ENCODE measurements around the gene EGFL8.

The EGFL8 gene

DNA sequence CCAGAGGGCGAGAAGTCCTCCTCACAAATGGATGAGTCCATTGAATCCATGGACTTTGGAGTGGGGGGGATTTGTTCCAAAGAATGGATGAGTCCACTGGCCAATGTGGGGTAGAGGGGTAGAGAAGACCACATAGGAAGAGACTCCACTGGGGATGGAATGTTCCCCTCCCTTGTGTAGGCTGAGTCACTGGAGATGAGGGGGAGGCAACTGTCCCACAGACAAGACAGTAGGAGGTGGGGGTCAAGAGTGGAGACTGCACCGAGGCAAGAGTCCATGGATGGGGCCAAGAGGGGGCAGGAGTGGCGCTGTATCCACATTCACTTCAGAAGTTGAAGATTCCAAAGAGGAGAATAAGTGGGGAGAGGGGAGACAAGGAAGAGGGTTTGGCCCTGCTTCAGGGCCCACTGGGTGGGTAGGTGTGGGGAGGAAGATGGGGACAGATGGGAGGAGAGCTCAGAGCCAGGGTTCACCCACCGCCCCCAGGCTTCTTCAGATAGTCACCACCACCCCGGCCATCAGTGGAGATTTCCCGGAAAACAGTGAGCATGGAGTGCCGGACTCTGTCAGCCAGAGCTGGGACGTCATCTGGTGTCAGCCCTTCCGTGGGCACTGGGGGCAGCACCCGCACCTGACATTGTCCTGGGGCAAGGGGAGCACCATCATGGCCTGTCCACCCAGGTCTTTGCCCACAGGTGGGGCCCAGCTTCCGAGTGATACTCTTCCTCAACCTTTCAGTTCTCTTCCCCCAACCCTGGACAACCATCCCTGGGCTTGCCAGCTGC is 4.6 kb downstream of the EGFL8 start:
- no peak for DNase-seq

DNA sequence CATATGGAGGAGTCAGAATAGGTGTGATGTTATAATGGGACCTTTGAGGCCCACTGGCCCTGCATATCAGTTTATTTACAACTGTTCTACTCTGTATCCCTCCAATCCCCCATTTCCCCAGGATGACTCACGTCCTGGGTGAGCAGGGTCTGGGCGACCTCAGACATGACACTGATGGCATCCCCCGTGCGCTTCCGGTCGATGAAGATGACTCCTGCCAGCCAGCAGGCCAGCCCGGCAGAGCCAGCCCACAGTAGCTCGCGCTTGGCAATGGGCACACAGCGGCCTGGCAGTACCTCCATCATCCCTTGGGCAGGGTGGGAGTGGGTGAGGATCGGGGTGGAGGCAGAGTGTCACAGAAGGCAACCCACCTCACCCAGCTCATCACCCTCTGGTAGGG is 5.9 kb downstream of the EGFL8 start:
- DNase-seq, result no peak

DNA sequence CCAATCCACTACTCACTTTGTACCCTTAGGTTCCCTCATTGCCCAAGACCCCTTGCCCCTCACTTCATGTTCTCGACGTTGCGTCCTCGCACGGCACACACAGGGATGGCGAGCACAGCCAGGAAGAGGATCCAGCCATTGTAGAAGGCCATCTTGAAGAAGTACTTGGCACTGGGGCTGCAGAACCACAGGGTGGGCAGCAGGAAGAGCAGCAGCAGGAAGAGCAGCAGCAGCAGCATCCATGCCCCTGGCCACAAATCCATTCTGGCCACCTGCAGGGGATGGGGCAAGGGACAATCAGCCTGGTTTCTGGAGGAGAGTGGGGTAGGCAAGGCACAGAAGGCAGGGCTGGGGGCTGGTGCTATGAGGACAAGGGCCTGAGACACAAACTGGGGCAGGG is 6.8 kb downstream of the EGFL8 start:
- DNase-seq, result no peak

DNA sequence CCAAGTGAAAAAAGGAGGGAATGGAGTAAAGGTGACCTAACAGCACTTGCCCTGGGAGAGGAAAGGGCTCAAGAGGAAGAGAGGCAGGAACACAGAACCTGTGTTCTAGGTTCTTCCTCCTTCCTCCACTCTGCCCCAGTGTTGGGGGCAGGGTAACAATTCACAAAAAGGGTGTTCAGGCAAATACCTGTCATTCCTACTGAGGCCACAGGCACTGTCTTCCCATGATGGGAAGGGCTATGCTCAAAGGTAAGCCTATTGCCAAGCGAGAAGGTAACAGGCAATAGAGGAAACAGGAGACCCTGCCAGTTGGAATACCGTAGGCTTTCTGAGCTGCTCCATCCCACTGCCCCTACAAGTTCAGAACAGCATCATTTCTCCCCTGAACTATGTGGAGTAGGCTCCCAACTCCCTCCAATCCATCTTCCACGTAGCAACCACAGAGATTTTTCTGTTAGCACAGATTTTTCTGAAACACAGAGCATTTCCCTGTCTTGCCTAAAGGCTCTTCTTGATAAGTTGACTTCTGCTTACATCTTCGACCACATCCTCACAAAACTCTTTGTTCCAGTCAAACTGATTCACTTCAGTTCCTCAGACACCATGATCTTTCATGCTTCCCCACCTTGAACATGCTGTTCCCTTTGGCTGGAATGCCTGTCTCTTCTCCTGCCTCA is 8.8 kb downstream of the EGFL8 start:
- DNase-seq, result no peak

DNA sequence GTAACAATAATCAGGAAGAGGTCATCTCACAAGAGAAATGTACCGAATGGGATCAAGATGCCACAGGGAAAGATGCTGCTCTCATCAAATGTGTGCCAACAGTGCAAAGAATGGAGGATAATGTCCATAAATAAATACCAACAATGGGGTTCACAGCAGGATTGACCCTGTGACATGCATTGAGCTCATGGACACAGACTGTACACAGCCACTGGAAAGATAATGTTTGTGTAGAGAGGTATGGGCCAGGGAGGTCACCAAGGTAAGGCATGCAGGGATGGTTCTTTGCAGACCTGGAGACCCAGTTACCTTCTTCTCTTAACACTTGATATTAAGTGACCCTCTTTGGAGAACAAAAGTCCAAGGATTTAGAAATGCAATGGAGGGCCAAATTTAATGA is 10.0 kb downstream of the EGFL8 start:
- DNase-seq, result no peak

DNA sequence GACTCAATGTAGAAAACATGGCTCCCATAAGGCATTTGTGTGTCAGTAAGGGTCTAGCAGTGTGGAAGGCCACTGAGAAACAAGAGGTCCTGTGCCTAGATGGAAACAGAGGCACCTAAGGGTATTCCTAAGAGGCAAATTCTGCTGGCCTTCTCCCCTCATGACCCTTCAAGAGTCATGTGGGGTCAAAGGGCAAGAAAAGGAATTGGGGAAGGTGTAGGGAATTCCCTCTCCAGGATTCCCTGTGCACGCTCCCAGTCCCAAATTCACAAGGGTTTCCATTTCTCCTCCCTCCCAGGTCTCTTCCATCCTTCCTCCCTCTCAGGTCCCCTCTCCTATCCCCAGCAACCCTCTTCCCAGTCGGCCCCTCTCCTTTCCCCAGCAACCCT is 10.9 kb downstream of the EGFL8 start:
- no peak for DNase-seq

DNA sequence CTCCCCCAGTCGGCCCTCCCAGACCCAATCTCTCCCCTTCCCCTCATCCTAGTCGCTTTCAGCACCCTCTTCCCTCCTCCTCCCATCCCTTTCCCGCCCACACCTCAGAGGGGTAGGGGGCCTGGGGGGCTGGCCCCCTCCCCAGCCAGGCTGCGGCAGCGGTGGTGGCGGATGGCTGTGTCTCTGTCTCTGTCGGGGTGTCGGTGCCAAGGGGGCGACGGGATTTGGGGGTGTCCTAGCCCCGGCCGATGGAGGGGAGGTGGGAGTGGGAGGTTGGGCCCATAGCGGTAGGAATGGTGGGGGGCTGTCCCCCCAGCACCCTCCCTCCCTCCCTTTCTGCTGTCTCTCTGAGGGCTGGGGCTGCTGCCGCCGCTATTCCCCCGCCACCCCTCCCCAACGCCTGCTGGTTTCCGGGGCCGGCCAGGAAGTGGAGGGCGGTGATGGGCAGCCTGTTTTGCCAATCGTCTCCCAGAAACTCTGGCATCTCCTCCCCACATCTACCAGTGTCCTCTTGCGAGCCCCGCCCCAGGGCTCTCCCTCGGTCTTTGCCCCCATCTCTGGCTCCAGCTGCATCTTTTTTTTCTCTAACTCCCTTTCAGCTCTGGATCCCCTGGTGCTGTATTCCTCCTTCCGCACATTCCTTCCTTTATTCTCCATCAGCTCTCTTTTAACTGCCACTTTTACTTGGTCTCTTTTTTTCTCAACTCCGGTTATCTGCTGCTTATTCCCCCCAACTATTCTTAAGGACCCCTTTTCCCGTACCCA is 11.5 kb downstream of the EGFL8 start, which contains the start of gene AGPAT1:
AGPAT1 (minus strand) TSS at position 374 of the 765 bp plus-strand sequence. CDS start 4,588 bp downstream, outside the sequence.
- DNase-seq, result peak; percentile 91

DNA sequence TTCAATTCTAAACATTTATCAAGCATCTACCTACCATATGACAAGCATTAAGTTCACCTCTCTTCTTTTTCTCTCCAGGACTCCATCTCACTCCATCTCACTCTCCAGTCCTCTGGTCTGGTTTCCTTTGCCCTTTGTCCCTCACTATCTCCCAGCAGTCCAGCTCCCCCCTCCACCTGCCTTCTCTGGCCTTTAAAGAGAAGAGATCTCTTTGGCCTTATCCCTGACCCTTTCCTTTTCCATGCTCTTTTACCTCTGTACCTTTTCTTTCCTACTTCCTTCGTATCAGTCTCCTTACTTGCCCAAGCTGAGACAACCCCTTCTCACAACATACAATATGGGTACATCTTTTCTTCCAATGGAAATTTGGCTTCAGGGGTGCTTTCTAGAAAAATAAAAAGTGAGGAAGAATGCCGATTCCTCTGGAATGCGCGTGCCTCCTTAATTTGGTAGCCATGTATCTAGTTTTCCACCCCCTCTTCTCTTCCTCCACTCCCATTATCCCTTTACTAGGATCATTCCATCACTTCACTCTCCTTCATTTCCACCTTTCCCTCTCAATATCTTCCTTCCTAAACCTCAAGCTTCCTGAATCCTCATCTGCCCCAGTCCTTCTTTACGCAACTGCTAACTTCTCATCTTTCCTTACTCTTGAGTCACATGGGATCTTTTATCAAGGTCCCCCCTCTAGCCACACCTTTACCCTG is 12.2 kb downstream of the EGFL8 start:
- DNase-seq, result peak; percentile 54

DNA sequence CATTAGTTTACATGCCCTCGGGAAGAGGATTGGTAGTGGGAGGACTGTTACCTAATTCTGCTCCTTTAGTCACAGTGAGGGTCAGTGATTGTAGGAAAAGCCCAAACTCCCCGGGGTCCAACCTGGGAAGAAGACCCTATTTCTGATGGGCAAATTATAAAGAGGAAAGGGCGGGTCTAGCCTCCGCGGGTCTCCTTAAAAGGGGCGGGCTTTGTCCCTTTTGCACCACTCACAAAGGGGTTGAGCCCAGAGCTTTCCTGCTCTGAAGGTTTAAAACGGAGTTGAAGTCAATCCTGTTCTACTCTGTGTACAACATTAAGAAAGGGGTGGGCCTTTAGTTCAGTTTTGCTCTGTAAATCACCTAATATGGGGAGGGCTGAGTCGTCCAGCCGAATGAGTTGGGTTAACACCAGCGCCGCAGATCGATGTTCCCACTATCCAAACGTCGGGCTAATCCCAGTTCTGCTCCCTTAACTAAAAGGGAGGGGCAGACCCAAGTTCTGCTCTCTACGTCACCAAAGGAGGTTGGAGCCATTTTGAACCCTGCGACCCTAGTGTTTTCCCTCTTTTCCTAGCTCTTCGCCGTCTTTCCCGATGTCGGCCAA is 12.9 kb downstream of the EGFL8 start:
- DNase-seq, result peak; percentile 81

DNA sequence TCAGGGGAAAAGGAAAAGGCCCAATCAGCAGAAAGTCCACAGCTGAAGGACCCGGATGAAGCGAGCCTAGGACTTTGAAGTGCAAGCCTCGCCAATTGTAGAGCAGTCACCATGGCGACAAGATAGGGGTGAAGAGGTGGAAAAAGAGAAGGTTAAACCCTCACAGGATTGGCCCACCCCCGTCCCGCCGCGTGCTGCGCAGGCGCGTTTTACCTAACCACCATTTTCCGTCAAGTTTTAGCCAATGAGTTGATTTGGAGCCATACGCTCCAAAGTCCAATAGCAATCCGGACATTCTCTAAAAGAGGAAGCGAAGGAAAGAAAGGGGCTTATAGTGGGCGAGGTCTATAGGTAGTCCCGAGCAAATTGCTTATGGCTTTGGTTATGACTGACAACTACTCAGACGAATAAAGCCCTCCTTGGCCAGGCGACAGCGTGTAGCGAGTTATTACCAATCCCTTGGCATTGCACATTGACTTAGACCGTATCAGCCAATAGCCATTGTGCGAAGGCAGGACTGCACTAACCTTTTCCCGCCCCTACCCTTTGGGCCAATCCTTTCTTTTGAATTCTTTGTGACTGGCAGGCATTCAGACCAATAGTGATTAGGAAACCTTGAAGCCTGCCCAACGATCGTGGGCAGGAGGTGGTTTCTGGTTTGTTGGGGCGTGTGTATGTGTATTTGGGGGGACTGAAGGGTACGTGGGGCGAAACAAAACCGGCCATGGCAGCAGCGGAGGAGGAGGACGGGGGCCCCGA is 13.6 kb downstream of the EGFL8 start, which contains the start of gene RNF5:
RNF5 (plus strand) TSS at position 618 of the 759 bp plus-strand sequence; CDS start at position 725, 107 bp downstream.
- DNase-seq, result peak; percentile 99

DNA sequence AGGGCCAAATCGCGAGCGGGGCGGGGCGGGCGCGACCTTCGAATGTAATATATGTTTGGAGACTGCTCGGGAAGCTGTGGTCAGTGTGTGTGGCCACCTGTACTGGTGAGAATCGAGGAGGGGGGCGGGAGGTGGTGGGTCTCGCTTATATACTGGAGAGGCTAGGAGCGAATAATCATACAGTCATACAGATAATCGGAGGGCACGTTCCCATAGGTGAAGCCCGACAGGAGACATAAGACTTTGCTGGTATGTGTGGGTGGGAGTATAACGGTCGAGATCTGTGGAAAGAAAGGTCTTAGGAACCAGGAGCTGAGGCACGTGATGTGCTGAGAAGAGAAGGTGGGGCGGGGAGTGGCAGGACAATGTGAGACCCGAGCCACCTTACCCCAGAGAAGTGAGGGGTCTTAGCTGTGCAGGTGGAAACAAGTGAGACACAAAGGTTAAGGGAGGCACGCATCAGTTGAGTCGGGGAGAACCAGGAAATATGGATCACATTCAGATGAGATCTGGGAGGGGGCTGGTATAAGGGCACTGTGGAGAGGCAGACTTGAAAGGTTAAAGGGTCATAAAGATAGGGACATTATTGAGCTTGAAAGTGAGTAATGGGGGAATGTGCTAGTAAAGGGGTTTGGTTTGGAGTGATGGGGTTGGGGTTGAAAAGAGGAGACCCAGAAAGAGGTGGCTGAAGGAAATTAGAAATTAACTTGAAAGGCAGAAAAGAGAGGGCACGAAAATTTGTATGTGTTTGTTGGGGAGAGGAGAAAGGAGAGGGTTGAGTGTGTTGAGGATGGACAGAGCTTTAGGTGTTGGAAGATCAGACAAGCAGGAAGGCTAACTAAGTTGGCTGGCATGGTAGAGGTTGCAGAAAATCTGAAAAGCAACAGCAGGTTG is 14.4 kb downstream of the EGFL8 start:
- no peak for DNase-seq

DNA sequence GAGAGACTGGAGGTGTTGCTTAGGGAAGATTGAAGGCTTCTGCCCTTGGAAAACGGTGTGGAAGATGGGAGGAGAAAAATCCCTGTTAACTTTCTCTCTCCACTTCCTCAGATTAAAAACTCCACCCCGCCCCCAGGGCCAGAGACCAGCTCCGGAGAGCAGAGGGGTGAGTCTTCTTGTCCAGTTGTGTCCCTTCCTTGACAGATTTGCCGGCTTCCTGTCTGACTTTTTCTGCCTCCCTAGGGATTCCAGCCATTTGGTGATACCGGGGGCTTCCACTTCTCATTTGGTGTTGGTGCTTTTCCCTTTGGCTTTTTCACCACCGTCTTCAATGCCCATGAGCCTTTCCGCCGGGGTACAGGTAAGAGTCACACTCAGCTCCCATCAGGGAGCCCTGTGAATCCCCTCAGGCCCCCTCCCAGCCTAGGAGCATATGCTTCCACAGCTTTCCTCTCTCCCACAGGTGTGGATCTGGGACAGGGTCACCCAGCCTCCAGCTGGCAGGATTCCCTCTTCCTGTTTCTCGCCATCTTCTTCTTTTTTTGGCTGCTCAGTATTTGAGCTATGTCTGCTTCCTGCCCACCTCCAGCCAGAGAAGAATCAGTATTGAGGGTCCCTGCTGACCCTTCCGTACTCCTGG is 15.5 kb downstream of the EGFL8 start:
- DNase-seq, result no peak

DNA sequence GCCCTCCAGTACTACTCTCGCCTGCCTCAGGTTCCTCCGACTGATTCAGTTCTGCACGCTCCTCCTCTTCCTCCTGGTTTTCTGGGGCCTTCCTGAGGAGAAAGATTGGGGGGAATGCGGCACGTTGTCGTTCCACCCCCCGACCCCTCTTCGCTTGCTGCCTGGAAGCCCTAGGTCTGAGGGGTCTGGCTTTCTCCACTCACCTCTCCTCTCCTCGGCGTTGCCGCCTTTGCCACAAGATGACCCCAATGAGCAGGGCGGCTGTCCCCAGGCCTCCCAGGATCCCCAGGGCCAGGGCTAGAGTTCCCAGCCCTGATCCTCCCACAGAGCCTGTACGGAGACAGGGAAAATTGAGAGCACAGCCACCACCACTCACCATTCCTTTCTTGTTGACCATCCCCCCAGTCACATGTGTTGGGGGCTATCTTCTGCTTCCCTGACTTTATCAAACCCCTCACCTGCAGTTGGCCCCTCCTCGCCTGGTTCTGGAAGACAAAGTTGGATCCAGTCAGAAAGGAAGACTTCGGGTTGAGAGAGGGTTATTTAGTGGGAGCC is 16.8 kb downstream of the EGFL8 start:
- no peak for DNase-seq

DNA sequence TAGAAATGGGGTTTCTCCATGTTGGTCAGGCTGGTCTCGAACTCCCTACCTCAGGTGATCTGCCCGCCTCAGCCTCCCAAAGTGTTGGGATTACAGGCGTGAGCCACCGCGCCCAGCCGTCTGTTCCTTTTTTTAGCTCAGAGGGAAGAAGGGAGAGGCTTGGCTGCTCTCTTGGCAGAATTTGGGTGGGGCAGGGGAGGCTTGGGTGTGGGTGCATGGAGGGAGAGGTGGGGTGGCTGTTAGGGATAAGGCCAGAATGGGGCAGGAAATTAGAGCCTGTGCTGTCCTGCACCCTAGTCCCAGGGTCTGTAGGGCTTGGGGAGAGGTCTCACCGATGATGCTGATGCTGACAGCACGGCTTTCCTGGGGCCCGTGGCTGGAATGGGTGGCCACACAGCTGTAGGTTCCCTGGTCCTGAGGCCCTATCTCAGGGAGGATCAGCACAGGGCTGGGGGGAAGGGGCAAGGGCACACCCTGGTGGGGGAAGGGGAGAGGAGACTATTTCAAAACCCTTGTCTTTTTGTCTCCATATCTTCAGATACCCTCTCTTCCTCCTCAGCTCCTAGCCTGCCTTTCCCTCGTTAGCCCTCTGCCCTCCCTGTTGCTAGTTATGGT is 17.6 kb downstream of the EGFL8 start:
- no peak for DNase-seq

DNA sequence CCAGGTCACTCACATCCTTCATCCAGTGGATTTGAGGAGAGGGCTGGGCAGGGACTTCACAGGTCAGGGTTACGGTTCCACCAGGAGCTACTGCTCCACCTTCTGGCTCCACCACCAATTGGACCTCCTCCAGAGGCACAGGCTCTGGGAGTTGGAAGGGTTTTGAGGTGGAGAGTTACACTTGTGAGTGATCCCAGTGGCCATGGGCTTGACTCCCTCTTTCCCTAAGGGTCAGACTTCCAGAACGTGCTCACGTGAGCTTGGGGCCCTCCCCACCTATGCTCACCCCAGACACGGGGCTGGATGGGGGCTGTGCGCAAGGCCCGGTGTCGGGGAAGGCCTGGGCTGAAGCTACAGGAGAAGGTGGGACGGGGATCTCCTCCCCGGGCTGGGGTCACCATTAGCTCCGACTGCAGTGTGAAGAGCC is 18.2 kb downstream of the EGFL8 start:
- DNase-seq, result no peak

DNA sequence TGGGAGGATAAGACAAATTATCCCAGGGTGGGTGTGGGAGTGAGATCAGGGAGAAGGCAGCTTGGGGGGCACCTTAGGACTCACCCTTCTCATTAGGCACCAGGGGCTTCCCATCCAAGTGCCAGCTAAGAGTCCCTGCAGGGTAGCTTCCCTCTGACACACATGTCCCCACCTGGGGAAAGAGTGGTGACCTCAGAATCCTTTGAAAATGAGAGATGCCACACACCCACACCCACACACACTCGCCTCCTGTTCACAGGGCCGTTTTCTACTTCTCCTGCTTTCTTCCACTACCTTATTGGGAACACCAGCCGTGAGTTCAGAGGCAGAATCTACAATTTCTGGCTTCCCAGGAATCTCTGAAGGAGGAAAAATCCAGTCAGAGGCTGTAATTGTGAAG is 18.6 kb downstream of the EGFL8 start:
- no peak for DNase-seq

DNA sequence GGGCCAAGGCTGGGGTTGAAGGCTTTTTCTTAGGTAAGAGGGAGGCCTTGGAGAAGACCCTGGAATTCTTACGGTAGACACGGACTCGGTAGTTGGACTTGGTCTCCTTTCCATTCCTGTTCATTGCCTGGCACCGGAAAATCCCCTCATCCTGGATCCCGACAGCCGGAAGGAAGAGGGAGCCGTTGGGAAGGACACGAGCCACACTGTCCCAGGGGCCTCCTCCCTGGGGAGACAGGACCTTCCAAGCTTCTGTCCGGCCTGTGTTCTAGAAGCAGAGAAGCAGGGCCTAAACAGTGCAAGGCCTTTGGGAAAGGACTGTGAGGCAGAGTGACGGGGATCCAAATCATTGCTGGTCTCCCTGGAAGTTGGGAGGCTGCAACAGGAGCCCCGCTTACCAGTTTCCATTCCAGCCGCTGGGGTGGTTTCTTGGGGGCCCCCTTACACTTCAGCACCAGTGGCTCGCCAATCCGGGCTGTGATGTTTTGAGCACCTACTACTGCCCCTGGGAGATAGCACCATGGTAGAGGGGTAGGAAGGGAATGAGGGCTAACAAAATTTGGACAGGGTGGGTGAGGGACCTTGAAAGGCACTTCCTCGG is 19.2 kb downstream of the EGFL8 start:
- no peak for DNase-seq

DNA sequence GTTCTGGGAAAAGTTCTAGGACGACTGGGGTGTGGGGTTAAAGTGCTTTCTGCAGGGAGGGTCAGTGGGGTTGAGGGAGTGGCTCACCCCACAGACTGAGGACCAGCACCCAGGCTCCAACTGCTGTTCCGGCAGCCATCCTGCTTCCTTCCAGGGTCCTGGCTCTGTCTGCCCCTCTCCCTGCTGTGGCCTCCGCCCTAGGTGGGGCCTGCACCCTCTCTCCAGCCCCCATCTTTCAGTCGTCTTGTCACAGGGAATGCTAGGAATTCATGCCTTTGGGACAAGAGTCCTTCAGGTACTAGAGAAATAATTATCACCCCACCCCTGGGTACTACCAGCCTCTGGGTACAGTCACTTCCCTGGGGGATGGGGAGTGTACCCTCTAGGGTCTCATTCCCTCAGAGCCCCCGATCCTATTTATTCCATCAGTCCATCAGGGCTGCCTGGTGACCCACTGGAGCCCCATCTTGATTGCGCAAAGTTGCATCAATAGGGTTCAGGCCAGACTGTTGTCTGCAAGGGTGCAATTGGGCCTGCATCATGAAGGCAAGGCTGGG is 19.8 kb downstream of the EGFL8 start, which contains the start of gene AGER:
AGER (minus strand) TSS at position 170 of the 557 bp plus-strand sequence; CDS start at position 139, 31 bp downstream.
- no peak for DNase-seq

Data from NCI-H510A (cell line).